GM12873 (cell line): ENCODE measurements around the gene FCN3.

Source experiments
- CTCF ChIP-seq: IDR thresholded peaks from 2 replicates; pipeline ENCODE4 v1.5.1; 2012; ENCODE audit warnings: low read depth, mild to moderate bottlenecking, moderate library complexity, low read length, control low read depth; ENCODE audit not compliant: insufficient read depth; ENCODE audit errors: missing control alignments

FCN3 gene

GRCh38 chr1:27357281-27358037 is 17.2 kb downstream of the FCN3 start:
- peak; percentile 97 for TF ChIP-seq CTCF

- TF ChIP-seq CTCF = no peak
Measured at GRCh38 chr1:27356619-27357280, 17.9 kb downstream of the FCN3 start.

GRCh38 chr1:27356277-27356618 is 18.4 kb downstream of the FCN3 start:
- TF ChIP-seq CTCF = no peak

GRCh38 chr1:27355683-27356082 is 18.9 kb downstream of the FCN3 start:
- no peak for TF ChIP-seq CTCF

- no peak for TF ChIP-seq CTCF
Measured at GRCh38 chr1:27353629-27354028, 21.0 kb downstream of the FCN3 start.

GRCh38 chr1:27353166-27353565 is 21.5 kb downstream of the FCN3 start:
- no peak for TF ChIP-seq CTCF

- TF ChIP-seq CTCF = no peak
Measured at GRCh38 chr1:27351541-27352107, 23.0 kb downstream of the FCN3 start.
